Stimulated activated CD8-positive, alpha-beta memory T cell treated with anti-CD3 and anti-CD28 coated beads, Interleukin-4, amount 100 ng/mL, for 24 hours (primary cell): ENCODE data around the gene ADRB1.

Source experiments
- DNase-seq: peaks from one replicate; pipeline ENCODE4 v3.0.0-alpha.2; 2020; ENCODE audit warnings: low read depth

Gene ADRB1

DNA sequence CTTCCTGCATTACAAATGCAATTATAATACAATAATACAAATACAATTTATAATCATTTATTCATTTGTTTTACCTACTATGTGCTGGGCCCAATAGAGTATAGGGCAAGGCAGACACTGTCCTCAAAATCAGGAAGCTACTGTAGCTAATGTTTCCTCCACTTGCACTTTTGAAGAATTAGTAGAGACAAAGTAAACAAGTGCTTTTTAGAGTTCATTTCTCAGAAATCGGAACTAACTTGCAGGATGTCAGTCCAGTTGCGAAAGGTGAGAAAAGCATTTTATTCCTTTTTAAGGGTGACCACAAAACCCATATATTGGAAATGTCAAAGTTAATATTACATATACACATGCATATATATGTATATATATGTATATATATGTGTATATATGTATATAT, 14.2 kb downstream of the ADRB1 start:
- DNase-seq, result no peak

- DNase-seq, result no peak
These were observed 14.6 kb downstream of the ADRB1 start for GRCh38 chr10:114058297-114058696.

- no peak for DNase-seq
These were observed 15.9 kb downstream of the ADRB1 start for GRCh38 chr10:114059561-114059960.

- DNase-seq, result no peak
These were observed 16.8 kb downstream of the ADRB1 start for GRCh38 chr10:114060456-114060855.

DNA sequence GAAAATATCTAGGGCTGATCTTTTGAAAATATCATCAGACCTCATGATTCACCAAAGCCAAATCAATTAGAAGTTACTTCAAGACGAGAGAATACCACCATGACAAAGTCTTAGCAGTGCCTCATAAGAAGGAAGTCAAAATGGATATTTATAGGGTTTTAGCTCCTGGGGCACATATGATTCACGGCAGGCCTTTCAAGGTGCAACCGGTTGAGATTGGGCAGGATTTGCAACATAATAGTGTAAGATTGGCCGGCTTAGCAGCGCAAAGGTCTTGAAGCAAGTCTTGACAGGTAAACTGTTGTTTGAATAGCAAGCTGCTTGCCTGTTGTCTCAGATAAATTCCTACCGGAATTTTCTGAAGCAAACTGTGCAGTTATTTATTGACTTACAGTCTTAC, 17.5 kb downstream of the ADRB1 start:
- DNase-seq, result no peak

DNA sequence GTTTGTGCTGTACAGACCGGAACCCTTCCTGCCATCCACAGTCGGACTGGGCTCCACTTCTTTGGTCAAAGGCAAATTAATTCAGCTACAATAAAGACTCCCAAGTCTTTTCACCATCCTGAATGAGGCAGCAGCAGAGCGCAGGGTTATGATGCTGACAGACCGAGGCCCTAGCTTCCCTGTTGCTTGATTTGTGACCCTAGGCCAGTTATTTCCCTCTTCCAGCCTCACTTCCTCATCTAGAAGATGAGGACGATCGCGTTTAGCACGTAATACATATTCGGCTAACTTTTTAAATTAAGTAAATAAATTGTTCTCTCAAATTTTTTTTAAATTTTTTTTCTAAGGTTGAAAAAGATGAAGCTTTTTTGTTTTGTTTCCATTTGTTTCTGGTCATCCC, 18.1 kb downstream of the ADRB1 start:
- no peak for DNase-seq

DNA sequence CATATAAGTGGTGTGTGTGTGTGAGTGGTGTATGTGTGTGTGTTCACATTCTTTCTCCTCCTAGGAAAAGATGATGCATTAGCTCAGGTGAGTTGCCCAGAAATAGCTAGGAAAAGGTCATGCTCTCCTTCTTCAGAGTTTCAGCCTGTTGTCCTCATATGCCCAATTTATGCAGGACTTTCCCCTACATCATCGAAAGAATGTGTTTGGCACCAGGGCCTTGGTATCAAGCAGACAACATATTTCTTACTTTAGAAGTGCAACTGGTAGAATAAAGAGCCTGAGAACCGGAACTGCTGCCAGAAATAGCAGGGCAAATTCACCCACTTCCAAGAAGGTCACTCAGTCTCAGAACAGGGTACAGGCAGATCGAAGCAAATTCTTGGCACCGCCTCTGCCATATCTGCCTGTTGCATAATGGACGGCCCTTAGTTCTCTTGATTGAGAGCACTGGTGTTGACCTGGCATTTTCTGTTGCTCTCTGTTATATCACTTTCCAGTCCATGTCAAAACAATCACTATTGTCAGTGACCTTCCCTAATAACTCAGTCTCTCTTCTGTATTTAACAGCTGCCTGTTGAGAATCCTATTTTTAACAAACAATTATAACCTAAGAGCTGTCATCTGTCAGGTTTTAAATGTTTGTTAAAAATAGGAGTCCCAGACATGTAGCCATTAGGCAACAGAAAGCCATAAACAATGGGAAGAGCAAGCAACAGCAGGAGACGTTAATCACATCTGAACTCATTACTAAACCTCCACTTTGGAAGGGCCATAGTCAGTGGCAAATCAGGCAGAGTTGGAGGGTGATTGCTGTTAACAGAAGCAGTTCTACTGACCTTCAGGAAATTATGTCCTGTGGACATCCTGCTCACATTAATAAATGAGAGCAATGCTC, 20.7 kb downstream of the ADRB1 start:
- DNase-seq, result no peak

- DNase-seq, result no peak
These were observed 21.4 kb downstream of the ADRB1 start for GRCh38 chr10:114065049-114065435.

GRCh38 chr10:114068054-114068707, 24.5 kb downstream of the ADRB1 start:
- DNase-seq, result no peak

DNA sequence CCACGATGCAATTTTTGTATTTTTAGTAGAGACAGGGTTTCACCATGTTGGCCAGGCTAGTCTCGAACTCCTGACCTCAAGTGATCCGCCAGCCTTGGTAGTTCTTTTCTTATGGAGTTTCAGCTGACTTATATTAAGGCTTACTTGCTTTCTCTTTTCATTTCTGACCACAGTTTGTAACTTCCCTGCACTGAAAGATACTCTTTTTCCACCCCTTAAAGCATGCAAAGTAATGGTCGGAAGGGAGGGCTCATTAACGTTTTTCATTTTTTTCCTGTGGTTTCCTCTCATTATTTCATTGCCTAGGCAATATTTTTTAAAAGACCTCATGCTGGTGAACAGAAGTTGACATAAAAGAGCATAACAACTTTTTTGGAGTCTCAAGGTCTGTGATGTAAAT, 27.0 kb downstream of the ADRB1 start:
- no peak for DNase-seq

DNA sequence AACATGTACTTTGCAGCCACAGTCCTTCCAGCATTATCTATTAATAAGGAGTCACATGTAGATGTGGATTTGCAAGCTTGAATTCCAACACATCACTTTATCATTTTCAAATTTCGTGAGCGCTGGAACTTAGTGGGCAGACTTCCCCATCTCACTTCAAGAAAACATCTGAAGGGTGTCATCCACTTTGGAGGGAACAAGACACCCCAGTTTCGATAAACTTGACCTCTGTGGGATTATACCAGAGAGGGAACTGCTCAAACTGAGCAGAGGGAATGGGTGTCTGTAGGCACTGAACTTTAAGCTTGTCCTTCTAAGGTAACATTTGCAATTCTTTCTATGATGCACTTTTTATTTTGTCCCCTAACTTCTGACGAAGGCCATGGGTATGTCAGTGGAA, 27.5 kb downstream of the ADRB1 start:
- no peak for DNase-seq

GRCh38 chr10:114073395-114074186, 29.9 kb downstream of the ADRB1 start:
- peak; percentile 4 for DNase-seq

DNA sequence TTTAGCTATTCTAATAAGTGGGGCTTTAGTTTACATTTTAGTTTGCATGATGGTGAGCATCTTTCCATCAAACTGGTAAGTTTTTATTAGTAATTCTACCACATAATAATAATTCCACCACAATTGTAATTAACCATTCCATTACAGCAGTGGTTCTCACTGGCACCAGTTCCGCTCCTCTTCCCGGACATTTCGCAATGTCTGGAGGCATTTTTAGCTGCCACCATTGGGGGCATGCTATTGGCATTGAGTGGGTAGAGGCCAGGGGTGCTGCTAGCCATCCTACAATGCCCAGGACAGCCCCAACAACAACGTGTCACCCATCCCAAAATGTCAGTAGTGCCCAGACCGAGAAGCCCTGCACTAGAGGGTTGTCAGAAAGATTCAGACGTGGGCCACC, 31.4 kb downstream of the ADRB1 start:
- no peak for DNase-seq

DNA sequence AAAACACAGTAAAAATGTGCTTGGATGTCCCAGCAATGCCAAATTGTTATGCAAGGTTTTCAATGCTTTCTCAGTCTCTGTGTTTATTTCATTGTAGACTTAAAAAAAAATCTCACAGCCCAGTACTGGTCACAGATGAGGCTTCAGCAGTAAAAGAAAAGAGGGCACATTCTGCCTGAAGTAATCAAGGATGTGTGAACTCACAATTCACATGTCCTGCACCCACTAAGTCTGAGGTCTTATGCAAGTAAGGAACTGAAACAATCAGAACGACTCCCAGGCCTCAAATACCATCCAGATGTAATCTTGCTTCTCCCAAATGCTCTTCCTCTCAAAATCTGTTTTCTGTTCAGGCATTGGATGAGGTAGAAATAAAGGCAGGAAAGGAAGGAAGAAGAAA, 33.7 kb downstream of the ADRB1 start:
- no peak for DNase-seq

DNA sequence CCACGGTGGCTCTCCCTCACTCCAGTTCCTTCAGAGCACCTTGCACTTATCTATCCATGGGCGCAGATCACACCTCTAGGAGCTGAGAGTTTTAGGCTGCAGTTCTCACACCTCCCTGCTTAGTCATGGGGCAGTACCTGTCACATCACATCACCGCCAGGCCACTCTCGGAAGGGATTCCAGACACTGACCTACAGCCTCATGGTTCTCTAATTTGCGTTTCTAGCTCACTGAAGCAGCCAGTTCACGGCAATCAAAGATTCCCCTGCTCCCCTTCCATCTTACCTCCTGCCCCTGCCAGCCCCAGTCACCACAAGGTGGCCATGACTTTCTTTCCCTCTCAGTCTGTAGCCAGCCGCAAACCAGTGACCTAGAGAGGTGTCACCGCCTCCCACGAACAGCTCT, 34.2 kb downstream of the ADRB1 start:
- DNase-seq, result no peak

DNA sequence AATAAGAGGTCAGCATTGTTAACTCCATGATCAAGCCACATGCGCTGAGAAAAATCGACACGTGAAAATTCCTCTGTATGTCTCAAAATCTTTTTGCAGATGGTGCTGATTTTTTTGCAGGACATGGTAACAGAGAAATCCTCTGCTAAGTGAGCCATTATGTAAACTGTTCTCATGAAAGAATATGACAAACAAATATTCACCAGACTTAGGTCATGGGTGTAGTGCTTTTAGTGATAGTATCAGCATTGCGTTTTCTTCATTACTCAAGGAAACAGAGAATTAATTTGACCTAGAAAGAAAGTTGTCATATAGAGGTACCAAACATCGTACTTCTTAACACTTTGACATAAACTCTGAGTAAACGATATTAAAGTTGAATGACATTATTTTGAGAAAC, 34.7 kb downstream of the ADRB1 start:
- no peak for DNase-seq

GRCh38 chr10:114079421-114079820, 35.8 kb downstream of the ADRB1 start:
- DNase-seq, result no peak

DNA sequence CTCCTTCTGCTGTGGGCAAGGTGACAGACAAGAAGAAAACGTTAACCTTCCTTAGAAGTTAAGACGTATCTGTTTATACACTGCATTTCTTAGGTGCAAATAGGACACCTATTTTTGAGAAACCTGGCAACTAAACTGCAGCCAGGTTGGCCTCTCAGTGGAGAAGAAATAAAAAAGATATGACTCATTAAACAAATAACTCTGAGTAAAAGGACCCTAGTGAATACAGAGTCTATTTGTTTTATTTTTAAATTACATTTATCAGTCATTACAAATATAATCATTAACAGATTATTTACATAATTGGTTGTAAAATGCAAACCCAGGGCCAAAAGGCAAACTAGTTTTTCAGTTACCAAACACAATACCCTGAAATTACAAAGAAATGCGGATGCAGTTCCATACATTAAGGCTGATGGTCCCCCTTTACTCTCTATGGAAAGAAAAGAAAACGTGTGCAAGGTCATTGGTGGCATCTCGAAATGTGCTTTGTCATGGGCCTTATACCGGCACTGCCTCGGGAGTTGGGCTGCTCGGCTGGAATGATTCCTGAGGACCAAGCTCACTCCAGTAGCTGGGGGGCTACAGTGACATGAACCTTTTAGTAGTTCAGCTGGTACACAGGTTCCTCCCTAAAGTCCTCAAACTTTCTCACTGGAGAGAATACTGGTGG, 38.4 kb downstream of the ADRB1 start:
- DNase-seq, result no peak

GRCh38 chr10:114083040-114083439, 39.4 kb downstream of the ADRB1 start:
- DNase-seq, result no peak

DNA sequence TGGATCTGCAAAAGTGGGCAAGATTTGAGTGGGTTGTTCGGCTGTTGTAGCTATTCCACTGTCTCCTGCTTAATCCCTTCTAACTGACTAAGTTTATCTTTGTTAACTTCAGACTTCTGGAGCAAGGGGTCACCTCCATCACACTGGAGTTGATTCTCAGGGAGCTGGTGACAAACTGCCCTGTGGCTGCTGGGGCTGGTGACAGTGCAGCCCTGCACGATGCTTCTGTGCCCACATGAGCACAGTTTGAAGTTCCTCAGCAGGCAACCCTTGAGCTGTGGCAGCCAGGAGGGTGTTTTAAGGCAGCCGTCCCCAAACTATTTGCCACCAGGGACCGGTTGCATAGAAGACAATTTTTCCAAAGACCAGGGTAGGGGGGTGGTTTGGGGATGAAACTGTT, 40.5 kb downstream of the ADRB1 start:
- DNase-seq, result no peak

DNA sequence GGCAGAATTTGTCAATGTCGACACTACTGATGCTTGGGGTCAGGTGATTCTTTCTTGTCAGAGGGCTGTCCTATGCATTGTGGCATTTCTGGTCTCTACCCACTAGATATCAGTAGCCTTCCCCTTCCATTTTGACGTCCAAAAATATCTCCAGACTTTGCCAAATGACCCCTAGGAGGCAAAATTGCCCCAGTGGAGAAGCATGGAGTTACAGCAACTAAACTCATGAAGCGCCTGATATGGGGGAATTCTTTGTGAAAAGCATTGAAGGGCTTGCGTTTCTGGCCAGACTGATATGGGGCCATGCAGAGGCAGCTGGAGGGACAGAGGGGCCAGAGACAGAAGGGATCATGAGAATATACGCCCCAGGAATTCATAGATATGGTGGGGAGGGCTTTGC, 43.6 kb downstream of the ADRB1 start:
- no peak for DNase-seq

DNA sequence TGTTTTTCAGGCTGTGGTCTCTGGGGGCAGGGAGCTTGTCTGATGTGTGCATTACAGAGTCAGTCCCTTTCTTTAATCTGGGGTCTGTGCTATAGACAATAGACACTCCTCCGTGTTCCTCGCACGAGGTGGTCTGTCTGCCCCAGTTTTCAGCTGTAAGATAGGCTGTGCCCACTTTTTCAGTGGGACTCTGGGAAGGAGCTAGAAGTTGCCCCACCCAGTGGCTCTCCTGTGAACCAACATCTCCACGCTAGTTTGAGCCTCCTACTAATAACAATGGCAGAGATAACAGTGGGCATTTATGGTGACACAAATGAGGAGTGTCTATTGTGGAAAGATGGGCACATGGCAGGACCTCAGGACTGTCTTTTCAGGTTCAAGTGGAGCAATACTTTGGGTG, 44.0 kb downstream of the ADRB1 start:
- no peak for DNase-seq
